T-helper 22 cell (primary cell): ENCODE data around the gene SETD2.

Experiments
- DNase-seq: peaks from one replicate; pipeline ENCODE4 v3.0.0-alpha.2; 2020; ENCODE audit warnings: low read depth

The SETD2 gene

DNA sequence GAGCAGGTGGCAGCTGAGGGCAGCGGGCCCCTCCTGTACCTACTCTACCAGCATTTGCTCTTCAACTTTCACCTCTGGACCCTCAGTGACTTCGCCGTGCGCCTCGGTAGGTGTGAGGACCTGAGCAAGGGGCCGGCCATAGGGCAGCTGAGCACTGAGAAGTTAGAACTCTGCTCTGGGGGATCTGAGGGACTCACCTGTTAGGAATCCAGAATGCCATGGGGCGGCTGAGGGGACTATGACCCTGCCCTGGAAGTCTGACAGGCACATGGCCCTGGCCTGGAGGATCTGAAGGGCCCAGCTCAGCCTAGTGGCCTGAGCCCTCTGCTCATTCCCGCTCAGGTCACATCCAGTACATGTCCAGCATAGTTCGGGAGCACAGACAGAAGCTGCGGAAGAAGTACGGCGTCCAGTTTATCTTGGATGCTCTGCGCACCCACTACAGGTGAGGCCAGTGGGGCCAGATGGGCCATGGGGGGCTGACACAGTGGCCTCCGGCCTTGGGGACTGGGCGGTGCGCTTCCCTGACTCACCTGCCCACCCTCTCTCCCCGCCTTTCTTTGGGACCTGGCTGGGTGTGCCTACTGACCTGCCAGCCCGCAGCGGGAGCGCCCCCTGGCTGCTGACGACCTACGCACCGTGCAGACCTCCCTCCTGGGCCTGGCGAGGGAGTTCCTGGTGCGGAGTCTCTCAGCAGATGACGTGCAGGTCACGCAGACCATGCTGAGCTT, 165.6 kb downstream of the SETD2 start:
- peak; percentile 33 for DNase-seq

DNA sequence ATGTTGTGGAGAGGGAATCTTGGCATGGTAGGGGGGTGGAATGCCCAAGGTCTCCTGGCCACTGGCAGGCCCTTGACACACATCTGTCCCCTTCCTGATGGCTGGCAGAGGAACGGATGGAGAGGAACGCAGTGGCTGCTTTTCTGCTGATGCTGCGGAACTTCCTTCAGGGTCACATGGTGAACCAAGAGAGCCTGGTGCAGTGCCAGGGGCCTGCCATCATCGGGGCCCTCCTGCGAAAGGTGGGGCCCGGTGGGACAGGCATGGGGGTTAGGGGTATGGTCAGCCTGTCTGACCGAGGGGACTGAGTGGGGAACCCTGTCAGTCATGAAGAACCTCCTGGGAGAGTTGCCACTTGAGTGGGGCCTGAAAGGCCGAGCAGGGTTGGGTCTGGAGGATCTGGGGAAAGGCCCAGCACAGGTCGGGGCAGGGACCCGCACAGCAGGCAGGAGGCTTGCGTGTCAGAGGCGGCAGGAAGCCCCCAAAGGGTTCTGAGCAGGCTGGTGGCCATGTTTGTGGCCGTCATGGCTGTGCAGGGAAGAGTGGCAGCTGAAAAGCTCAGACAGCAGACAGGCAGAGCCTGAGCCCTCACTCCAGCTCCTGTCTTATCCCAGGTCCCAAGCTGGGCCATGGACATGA, 166.3 kb downstream of the SETD2 start:
- no peak for DNase-seq

- DNase-seq = no peak
These were observed 167.0 kb downstream of the SETD2 start for GRCh38 chr3:46996689-46997452.

DNA sequence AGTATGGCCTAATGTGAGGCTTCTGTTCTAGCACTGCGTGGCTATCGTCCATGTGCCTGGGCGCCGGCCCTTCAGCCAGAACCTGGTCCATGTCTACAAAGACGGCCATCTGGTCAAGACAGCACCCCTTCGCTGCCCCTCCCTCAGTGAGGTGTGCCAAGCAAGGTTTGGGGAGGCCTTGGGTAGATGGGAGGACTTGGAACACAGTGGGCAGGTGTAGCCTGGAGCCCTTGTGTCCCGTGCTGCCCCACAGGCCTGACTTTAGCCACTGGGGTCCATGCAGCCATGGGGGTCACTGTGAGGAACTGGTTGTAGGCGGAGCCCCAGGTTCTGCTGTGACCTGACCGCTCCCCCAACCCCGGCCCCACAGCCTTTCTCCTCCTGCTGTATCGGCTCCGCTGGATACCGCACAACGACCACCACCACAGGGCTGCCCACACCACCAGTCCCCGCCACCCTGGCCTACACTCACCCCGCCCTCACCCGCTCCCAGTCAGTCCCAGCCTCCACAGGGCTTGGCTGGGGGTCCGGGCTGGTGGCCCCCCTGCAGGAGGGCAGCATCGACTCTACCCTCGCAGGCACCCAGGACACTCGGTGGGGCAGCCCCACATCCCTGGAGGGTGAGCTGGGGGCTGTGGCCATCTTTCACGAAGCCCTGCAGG, 167.9 kb downstream of the SETD2 start:
- no peak for DNase-seq

GRCh38 chr3:46994801-46995731, 168.8 kb downstream of the SETD2 start:
- no peak for DNase-seq

DNA sequence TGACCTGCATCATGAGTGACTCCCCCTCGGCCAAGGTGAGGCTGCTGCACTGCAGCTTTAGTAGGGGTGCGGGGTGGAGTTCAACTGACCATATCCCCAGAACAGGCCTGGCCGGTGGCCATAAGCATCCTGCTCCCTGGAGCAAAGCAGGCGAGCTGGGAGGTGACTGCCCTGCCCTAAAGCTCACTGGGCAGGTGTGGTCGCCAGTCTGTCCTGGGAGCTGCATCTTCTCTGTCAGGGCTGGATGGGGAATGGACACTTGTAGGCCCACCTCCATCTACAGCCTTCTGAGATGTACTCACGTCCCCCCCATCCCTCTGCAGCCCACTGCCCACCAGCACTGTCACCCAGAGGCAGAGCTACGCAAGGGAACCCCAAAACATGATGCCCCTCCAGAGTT, 169.9 kb downstream of the SETD2 start:
- DNase-seq = no peak

DNA sequence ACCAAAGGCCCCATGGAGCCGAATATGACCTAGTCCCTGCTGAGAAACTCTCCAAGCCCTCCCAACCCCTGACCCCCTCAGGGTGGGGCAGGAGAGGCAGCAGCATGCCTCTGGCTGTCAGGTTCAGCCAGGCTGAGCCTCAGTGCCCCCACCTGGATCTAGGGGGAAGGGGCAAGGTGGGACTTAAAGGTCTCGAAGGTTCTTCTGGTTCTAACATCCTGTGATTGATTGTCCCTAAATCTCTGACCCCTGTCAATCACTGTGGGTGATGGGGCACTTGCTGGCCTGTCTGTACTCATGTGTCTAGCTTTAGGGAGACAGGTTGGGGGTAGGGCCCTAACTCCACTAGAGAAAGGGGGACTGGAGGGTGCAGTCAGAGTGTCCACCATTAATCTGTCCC, 170.6 kb downstream of the SETD2 start:
- DNase-seq = no peak

DNA sequence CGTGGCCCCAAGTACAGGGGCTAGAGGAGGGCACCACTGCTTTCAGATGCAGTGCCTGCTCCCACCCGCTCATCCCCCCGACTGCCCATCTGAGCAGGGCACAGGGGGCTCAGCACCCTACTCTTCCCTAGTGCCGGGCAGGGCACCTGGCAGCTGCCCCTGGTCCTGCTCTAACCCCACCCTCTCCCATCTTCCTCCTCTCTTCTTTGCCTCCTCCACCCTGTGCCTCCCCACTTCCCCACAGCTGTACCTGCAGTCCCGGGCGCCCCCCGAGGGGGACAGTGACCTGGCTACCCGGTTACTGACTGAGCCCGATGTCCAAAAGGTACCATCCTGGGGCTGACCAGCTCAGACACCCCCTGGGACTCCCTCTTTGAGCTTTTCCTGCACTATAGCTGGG, 171.7 kb downstream of the SETD2 start:
- DNase-seq = no peak

- DNase-seq = no peak
These were observed 172.3 kb downstream of the SETD2 start for GRCh38 chr3:46991406-46992165.

DNA sequence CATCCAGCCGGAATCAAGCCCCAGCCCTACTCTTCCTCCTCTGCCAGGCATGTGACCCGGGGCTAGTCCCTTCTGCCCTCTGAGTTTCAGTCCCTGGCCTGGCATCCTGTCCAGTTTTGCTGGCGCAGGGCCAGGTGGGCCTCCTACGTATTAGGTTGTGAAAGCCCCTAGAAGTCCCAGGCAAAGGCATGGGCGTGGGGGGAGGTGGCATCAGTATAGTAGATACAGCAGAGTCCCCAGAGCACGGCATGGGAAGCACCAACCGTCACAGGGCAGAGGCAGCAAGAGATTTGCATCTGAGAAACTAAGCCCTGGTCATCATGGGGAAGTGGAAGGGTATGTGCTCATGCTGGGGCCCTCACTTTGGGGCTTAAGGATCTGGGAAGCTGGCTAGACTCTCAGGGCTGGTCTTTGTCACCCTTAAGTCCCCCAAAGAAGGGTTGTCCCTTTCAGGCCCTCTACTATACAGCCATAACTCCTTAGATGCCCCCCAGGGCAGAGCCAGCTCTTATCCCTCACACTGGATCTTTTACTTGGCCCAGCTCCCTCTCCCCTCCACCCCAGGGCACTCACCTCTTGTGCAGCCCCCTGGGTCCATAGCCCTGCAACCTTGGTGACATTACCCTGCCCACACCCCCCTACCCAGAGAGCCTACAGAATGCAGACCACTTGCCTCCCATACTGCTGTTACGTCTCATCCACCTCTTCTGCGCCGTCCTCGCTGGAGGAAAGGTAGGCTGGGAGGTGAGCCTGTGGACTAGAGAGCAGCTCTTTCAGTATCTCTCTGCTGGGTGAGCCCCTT, 173.1 kb downstream of the SETD2 start:
- DNase-seq = no peak

- no peak for DNase-seq
These were observed 174.6 kb downstream of the SETD2 start for GRCh38 chr3:46989146-46989810.

- DNase-seq = no peak
These were observed 175.3 kb downstream of the SETD2 start for GRCh38 chr3:46988616-46989015.

GRCh38 chr3:46987743-46988401, 176.0 kb downstream of the SETD2 start:
- peak; percentile 90 for DNase-seq

- DNase-seq = no peak
These were observed 176.6 kb downstream of the SETD2 start for GRCh38 chr3:46987319-46987742.

GRCh38 chr3:46986782-46987310, 177.1 kb downstream of the SETD2 start:
- no peak for DNase-seq

- DNase-seq = no peak
These were observed 177.7 kb downstream of the SETD2 start for GRCh38 chr3:46986055-46986730.

DNA sequence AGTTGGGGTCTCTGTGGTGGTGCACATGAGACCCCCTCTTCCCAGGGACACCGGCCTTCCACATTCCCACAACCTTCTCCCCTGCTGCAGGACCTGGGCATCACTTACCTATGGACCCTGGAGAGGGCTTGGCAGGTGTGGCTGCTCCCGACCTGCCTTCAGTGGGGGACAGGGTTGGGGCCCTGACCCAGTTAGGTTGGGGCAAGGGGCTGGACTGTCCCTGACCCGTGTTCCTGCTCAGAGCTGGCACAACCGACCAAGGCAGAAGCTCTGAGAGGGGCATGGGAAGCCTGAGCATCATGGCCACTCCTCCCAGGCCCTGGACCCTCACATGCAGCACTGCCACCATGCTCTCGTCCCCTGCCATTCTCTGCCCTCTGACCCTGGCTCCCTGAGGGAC, 178.3 kb downstream of the SETD2 start:
- no peak for DNase-seq
